Measurements from ENCODE around the gene ZNF345.
A peak's percentile ranks its signal among the peaks of the same experiment; 100 is the strongest.

ZNF345 gene

GRCh38 chr19:36850559-36851442 is at the start of gene ZNF345:
ZNF345 (plus strand) TSS chr19:36850876; CDS start chr19:36876831, 25,955 bp downstream.
- FAIRE-seq = no peak

DNA sequence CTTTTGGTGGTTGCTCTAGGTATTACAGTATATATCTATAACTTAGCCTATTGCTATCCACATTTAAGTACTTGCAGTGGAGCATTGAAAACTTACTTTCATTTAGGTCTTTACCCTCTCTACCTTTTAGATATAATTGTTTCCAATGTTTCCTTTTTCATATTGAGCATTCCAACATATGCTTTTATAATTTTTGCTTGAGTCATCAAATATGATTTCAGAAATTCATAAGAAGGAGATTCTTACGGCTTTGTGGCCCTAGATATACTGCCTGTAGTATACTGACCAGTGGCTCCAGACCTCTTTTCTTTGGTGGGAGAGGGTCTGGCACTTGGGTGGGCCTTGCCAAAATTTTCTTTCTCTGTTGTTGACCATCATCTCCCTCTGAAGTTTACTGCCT is 45.3 kb upstream of the ZNF345 start:
- FAIRE-seq = no peak

GRCh38 chr19:36807029-36807428 is 43.6 kb upstream of the ZNF345 start:
- FAIRE-seq = peak; percentile 6

DNA sequence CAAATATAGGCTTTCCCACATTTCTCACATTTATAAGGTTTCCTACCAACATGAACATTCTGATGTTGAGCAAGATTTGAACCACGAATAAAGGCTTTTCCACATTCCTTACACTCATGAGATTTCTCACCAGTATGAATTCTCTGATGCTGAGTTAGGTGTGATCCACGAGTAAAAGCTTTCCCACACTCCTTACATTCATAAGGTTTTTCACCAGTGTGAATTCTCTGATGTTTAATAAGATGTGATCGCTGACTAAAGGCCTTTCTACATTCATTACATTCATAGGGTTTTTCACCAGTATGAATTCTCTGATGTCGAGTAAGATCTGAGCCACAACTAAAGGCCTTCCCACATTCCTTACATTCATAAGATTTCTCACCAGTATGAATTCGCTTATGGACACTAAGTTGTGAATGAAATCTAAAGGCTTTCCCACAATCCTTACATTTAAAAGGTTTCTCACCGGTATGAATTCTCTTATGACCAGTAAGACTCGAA is 31.5 kb upstream of the ZNF345 start:
- FAIRE-seq = no peak

GRCh38 chr19:36821758-36822157 is 28.9 kb upstream of the ZNF345 start:
- FAIRE-seq = no peak

- FAIRE-seq = no peak
These were observed 17.2 kb upstream of the ZNF345 start for GRCh38 chr19:36833430-36833829.

DNA sequence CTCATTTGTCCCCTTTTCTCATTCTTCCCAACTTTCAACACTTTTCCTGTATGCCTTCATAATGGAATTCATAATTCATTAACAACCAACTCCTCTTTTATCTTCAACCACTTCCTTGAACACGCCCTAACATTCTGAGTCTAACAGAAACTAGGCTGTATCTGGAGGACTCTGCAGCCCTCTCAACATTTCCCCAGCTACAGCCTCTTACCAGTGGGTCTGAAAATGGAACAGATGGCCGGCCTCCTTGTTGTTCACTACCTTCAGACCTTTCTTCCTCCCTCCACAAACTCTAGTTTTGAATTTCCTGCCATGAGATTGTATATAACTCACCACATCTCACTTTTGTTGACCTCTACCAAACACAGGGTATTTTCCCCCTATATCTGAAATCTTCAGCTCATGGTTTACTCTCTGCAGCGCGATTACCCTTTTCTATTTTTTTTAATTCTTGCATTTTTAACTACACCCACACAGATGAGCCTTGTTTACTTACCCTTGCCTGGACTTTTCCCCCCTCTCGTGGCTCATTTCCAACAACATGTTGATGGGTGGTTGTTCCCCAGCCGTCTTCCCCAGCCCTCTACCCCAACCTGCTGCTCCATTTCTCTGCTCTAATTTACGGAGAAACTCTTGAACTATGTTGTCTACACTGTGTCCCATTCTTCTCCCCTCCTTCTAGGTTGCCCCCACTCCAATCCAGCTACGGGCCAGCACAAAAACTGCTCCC is 13.3 kb upstream of the ZNF345 start:
- FAIRE-seq = no peak

DNA sequence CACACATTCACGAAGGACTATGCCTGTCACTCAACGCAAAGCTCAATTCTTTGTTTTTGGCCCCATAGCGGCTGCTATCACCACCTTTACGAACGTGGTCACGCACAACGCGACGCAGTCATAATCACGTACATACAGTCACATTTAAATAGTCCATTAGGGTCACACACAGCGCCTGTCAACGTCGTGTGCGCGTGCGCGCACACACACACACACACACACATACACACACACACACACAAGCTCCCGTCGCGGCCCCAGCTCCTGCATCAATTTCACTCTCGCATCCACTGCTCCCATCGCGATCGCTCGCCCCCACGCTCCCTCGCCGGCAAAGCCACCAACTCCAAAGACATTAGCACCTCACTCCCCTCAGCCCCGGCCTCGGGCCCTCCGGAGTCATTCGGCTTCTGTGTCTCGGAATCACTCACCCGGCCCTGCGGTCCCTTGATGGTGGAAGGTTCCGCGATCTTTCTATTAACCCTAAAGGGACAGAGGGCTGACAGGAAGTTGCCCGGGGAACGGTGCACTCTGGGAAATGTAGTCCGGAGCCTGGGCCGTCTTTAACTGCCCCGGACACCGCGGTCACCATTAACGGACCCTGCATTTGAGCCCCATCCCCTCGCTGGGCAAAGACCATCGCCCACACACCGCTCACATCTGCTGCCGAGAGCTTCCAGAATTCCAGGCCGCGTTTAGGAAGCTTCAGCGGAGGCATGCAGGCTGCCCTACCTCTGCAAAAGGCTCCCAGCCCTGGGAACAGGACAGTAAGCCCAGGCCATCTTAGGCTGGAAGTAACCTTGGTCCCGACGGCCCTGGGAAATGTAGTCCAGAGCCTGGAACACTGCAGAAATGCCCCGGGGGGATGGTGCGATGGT is 12.5 kb upstream of the ZNF345 start, which contains the start of gene ZNF790:
Gene ZNF790 (minus strand): TSS at position 482 of the 878 bp plus-strand sequence. CDS start 12,768 bp downstream, outside the sequence.
- FAIRE-seq = no peak

DNA sequence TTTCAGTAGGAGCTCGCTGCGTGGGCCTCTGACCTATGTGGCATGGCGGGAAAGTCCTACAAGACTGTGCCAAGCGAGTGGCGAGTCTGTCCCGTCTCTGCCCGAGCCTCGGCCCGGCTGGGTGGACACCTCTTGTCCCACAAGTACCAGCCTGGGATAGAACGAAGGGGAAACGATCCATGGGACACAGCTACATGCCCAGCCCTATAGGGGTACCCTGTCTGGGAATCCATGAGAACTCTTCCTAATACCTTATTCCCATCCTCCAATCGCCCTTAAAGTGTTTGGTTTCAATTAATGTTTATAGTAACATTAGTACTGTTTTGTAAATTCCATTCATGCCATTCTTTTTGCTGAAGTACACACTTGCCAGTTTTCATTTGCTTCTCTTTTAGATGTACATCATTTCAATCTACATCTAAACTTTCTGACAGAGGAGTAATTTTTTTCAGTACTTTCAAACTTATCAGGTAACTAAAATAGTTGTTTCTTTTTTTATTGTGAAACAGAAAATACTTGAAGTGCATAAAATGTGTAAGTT is 11.8 kb upstream of the ZNF345 start:
- no peak for FAIRE-seq

GRCh38 chr19:36847968-36848367 is 2.7 kb upstream of the ZNF345 start:
- FAIRE-seq = no peak

DNA sequence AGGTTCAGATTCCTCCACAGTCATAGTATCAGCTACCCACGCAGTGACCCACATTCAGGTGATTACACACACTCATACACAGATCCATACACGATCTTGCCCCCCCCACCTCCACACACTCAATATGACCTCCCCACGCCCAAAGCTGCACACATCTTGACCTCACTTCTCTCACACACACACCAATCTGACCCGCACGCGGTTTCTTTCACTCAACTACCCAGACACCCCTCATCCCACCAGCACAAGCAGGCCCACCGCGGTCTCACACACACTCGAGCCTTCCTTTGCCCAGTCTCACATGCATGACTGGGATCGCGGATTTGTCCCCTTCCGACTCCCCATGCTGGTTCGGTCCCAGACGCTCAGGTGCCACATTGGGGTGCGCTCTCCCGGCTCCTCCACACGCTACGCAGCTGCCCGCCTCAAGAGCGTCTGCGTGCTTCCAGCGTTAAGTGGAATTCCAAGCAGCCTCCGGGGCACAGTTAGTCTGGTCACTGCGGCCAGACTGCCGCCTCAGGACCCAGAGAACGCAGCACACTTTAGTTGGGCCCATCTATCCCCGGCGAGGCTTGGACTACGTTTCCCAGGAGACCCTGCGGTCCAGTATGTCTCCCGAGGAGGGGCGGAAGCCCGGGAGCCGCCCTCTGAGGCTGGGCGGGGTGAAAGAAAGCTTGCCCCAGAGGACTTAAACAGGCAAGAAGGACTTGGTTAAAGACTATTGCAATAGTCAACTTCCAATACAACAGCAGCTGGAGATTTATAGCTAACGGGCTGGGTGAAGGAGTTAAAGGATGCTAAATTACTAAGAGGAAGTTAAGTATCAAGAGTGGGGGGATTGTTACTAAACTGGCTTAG is 746 bp upstream of the ZNF345 start:
- no peak for FAIRE-seq

GRCh38 chr19:36851898-36852297 is 1.2 kb downstream of the ZNF345 start:
- no peak for FAIRE-seq

- FAIRE-seq = no peak
These were observed 26.6 kb downstream of the ZNF345 start for GRCh38 chr19:36876993-36877938.

- FAIRE-seq = no peak
These were observed 41.2 kb downstream of the ZNF345 start for GRCh38 chr19:36891768-36892357.

DNA sequence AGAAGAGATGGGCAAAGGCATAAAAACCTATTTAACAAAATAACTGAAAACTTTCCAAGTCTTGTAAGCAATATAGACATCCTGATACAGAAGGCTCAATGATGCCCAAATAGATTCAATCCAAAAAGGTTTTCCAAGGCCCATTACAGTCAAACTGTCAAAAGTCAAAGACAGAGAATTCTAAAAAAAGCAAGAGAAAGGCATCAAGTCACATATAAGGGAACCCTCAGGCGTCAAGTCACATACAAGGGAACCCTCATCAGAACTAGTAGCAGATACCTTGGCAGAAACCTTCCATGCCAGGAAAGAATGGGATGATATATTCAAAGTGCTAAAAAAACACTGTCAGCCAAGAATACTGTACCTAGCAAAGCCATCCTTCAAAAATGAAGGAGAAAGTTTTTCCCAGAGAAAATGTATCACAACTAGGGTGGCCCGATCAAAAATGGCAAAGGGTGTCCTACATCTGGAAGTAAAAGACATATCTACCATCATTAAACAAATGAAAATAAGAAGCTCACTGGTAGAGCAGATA is 44.2 kb downstream of the ZNF345 start:
- FAIRE-seq = no peak

DNA sequence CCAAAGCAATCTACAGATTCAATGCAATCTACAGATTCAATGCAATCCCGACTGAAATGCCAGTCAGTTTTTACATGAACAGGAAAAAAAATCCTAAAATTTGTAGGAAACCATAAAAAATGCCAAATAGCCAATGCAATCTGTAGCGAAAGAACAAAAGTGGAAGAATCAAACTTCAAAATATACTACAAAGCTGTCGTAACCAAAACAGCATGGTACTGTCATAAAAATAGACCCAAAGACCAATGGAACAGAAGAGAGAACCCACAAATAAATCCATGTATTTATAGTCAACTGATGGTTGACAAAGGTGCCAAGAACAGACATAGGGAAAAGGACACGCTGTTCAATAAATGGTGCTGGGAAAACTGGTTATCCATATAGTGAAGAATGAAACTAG is 47.7 kb downstream of the ZNF345 start:
- no peak for FAIRE-seq

DNA sequence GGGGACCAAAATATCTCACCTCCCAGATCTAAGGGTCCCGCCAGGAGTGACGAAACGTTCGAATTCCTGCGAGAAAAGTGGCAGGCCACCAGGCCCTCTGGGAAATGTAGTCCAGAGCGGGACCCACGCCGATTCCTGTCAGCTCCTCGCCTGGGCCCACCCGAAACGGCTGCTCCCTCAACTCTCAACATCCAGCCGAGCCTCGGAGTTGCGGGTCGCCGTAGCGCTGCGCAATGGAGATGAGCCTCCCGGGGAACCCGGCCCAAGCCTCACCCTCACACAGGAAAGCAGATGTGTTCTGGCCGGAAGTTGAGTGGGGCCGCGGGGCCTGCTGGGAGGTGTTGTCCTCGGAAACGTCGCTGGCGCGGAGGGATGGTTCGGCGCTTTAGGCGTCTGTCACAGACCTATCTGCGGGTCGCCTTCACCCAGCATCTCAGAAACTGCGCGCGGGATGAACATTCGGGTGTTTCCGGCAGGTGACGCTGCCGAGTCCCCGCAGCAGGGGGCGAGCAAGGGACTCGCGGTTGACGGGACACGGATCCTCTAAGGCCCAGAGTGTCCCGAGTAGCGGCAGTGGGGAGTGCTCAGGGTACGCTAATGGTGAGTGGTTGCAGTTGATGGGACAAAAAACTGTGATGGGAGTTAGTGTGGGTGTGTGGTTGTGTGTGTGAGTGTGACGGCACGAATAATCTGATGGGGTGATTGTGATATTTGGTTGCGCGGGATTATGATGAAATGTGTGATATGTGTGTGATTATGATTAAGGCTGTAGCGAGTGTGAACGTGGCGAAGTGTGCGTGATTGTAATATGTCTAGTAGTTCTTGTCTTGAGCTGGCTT is 65.5 kb downstream of the ZNF345 start, which contains the start of the genes ZNF568 and ZNF829:
Gene ZNF568 (plus strand): TSS at position 341 of the 839 bp plus-strand sequence. CDS start 6,439 bp downstream, outside the sequence.
Gene ZNF829 (minus strand): TSS at position 300 of the 839 bp plus-strand sequence. CDS start 1,124 bp downstream, outside the sequence.
- no peak for FAIRE-seq

GRCh38 chr19:36916991-36917390 is 66.3 kb downstream of the ZNF345 start:
- no peak for FAIRE-seq

Data from G401.6 (cell line).